ENCODE results near the gene TMED9.

- TF ChIP-seq CTCF (IDR thresholded peaks at IDR 0.05) (no peak), POLR2A (IDR thresholded peaks at IDR 0.05; ENCODE audit: low read depth) (no peak), EP300 (IDR thresholded peaks at IDR 0.05) (no peak), POLR2AphosphoS5 (IDR thresholded peaks at IDR 0.05) (no peak)
Observed at GRCh38 chr5:177598477-177598876, 6.5 kb downstream of the TMED9 start.

Measured in esophagus muscularis mucosa (tissue), 4 donors.